NOMO-1 treated with dmso at 0.1 percent for 144 hours (cell line): Measurements from ENCODE around the gene GIPC3.

ENCODE experiments used
- DNase-seq: peaks from one replicate; lab custom pipeline; 2025; ENCODE audit not compliant: unreplicated experiment; lab: John Stamatoyannopoulos, UW

Gene GIPC3

DNA sequence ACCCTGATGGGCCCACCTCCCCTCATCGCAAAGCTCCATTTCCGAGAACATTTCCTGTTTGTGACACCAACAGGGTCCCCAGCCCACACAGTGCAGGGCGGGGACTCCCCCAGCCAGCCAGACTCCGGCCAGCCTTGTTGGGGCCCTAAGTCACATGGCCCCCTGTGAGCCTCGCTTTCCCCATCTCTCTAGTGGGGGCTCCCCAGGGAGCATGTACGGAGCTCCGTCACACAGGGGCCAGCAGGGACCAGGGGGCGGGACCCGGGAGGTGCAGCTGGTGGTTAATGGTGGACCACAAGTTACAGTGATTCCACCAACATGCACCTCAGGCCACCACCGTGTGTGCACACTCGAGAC is 19.7 kb downstream of the GIPC3 start:
- no peak for DNase-seq

DNA sequence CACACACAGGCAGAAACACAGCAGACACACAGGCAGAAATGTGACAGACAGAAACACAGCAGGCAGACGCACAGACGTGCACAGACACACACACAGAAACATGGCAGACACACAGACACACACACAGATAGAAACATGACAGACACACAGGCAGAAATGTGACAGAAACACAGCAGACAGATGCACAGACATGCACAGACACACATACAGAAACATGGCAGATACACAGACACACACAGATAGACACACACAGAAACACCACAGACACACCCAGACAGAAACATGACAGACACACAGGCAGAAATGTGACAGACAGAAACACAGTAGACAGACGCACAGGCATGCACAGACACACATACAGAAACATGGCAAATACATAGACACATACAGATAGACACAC is 20.1 kb downstream of the GIPC3 start:
- DNase-seq, result no peak

GRCh38 chr19:3605770-3606169 is 20.5 kb downstream of the GIPC3 start:
- no peak for DNase-seq

DNA sequence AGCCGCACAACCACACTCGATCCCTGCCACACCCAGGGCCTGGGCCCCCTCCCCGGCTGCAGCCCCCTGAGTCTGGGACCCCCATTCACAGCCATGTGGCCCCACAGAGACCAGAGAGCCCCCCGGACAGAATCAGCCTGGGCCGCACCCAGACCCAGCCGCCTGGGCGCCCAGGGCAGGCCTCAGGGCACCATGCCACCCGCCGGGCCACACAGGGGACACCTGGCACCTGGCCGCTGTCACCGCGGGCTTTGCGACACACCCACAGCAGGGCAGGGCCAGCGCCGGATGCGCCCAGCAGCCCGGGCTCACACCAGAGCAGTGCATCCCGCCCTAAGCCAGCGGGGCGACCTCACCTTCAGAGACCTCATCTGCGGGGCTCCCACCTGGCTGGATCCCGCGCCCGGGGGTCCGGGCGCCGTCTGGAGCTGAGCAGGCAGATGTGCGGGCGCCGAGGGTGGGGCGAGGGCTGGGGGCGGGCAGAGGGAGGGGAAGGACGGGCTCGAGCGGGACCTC is 21.0 kb downstream of the GIPC3 start:
- DNase-seq, result no peak

DNA sequence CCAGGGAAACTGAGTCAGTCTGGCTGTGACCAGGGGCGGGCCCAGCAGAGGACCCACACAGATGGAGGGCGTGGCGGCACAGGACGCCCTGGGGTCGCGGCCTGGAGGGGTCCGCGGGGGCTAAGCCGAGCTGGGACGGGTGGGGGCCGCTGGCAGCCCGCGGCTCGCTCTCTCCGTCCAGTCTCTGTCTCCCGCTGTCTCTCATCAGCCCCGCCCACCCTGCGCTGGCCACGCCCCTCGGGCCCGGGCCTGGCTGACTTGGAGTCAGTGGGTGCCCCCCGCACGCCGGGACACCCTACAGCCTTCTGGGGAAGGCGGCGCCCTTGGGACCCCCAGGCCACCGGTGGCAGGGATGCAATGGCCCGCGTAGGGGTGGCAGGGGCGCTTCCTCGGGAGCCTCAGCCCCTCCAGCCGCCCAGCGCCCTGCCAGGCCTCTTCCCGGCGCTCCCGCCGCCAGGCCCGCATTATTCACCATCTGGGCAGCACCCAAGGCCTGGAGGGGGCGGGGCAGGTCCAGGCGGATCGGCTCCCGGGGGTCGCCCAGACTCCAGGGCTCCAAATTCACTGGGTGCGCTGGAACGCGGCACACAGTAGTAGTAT is 21.5 kb downstream of the GIPC3 start, which contains the start of gene TBXA2R:
Gene TBXA2R (minus strand): TSS at position 186 of the 600 bp plus-strand sequence. CDS start 6,241 bp downstream, outside the sequence.
- no peak for DNase-seq

- DNase-seq, result no peak
Measured at GRCh38 chr19:3607303-3608078, 22.2 kb downstream of the GIPC3 start.

GRCh38 chr19:3608079-3608641 is 22.9 kb downstream of the GIPC3 start:
- no peak for DNase-seq

DNA sequence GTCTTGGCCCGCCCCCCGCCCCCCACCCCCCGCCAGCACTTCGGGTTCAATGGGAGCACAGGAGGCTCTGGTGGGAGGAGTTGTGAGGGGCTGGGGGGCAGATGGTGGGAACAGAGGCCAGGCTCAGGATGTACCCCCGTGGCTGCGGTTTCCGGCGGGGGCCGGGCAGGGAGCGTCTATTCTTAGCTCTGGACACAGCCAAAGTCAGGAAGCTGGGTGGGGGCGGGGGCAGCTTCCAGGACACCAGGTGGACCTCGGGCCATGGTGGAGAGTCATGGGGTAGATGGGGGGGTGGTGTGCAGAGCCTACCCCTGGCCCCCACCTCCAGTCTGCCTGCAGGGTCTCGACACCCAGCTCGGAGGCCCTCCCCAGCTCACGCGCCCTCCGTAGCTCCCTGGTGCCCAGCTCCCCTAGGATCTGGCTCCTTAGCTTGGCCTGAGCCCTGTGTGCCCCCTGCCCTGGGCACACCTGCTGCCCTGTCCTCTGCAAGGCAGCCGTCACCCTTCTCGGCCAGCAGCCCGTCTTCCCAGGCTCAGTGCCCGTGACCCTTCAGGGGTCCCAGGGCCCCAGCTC is 23.6 kb downstream of the GIPC3 start:
- DNase-seq, result no peak

GRCh38 chr19:3609779-3610719 is 24.8 kb downstream of the GIPC3 start:
- no peak for DNase-seq

- DNase-seq, result no peak
Measured at GRCh38 chr19:3610745-3611717, 25.8 kb downstream of the GIPC3 start.

- DNase-seq, result no peak
Measured at GRCh38 chr19:3611841-3612240, 26.6 kb downstream of the GIPC3 start.

- DNase-seq, result no peak
Measured at GRCh38 chr19:3612330-3612729, 27.1 kb downstream of the GIPC3 start.

GRCh38 chr19:3612901-3613741 is 27.8 kb downstream of the GIPC3 start:
- no peak for DNase-seq

DNA sequence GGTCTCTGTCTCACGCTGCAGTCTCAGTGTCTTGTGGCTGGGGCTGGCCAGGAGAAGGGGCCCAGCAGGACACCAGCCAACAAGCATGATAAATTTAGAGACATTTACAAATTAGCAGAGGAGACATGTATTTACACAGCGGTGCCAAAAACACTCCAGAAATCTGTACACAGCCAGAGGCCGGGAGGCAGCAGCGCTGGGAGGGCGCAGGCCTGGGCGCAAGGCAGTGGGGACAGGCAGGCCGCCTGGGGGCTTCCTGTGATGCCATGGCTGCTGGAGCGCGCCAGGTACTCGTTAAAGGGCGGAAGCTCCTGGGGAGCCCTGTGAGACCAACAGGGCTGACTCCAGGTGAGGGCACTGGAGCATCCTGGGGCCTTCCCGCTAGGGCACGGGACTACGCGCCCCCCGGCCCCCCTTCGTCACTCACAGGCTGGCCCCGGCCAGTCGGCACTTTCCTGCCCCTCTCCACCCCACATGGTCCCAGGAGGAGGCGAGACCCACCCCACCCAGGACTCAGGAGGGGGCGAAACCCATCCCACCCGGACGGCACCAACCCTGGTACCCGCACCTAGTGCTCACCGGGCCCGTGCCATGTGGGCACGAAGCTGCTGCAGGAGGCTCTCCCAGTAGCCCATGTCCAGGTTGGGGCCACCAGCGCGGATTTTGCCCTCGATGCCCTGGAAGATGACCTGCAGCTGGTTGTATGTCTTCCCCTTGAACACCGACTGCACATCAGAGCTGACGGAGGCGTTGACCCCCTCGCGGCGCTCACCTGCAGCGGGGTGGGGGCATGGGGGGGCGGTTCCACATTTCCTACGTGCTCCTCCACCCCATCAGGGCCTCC is 28.8 kb downstream of the GIPC3 start:
- no peak for DNase-seq

DNA sequence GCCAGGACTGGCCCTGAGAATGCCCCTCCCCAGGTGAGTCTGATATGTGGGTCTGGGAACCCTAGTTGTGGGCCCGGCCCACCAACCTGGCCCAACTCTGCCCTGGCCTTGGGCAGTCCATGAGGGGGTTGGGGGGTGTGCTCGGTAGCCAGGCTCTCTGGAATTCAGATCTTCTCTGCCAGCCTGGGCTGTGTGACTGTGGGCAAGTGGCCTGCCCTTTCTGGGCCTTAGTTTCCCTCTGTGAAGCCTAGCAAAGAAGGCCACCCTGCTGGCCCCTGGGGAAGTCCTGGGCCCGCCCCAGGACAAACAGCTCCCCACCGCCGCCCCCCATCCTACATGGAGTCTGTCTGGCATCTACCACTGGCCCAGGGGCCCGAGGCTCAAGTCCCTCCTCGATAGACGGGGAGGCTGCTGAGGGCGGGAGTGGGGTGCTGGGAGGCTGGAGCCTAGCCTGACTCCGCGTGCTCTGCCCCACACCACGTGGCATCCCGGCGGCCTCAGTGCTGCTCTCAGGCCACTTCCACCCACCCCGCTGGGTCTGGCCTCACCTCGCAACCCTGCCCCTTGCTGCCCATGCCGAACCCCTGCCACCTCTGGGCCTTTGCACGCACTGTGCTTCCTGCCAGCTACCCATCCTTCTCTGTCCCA is 29.7 kb downstream of the GIPC3 start:
- DNase-seq, result no peak

- DNase-seq, result no peak
Measured at GRCh38 chr19:3615524-3616135, 30.4 kb downstream of the GIPC3 start.

DNA sequence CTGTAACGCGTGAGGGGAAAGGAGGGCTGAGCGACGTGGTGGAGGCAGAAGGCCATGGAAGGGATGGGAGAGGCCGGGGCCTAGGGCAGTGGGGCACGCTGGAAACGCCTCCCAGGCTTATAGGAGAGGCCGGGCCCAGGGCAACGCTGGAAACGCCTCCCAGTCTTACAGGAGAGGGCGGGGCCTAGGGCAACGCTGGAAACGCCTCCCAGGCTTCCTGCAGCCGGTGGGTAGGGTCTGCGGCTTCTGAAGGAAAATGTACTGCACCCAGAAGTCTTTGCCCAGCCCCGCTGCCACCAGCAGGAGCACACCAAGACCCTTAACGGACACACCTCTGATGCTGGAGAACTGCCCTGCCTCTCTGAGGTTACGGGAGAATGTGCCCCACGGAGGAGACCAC is 32.2 kb downstream of the GIPC3 start:
- no peak for DNase-seq
